ENCODE data around the gene SFXN2.
"Not testable (repeated sequence)": the region's sequence is repeated elsewhere in the genome, so short reads cannot be mapped to it uniquely, and the experiment has no call there.

SFXN2 gene

DNA sequence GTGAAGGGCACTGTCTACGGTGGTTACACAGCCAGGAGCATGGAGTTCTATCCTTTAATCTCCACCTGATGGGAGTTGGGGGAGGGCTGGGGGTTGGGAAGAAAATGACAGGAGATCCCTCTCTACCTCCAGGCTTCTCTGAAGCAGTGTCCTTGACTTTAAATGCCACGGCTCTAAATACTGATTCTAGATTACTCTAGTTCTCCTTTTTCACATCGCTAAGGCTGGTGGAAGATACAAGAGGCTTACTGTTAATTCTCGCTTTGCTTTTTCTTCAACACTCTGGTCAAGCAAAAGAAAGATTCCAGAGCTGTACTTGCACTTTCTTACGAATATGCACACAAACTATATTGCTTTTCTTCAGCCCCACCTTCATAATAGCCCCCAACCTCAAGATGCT is 30.7 kb upstream of the SFXN2 start:
- Histone ChIP-seq H3K27ac (ENCODE audit: low read length) (no peak overlapping the region), H3K9ac (ENCODE audit: low read depth, low read length) (no peak overlapping the region), H3K9me3 (ENCODE audit: insufficient read depth, low read depth, low read length) (no peaks in the 10 kb centered on the region), H3K4me3 (ENCODE audit: low read length) (no peak overlapping the region), H3K4me1 (ENCODE audit: insufficient read depth, low read length) (peaks cover 5% of the 10 kb centered on the region; the same call in 1 of the 2 replicates), H3K36me3 (ENCODE audit: insufficient read depth, low read depth, low read length) (peaks cover 28% of the 10 kb centered on the region), H3K27me3 (ENCODE audit: insufficient read depth, low read length) (no peaks in the 10 kb centered on the region)

DNA sequence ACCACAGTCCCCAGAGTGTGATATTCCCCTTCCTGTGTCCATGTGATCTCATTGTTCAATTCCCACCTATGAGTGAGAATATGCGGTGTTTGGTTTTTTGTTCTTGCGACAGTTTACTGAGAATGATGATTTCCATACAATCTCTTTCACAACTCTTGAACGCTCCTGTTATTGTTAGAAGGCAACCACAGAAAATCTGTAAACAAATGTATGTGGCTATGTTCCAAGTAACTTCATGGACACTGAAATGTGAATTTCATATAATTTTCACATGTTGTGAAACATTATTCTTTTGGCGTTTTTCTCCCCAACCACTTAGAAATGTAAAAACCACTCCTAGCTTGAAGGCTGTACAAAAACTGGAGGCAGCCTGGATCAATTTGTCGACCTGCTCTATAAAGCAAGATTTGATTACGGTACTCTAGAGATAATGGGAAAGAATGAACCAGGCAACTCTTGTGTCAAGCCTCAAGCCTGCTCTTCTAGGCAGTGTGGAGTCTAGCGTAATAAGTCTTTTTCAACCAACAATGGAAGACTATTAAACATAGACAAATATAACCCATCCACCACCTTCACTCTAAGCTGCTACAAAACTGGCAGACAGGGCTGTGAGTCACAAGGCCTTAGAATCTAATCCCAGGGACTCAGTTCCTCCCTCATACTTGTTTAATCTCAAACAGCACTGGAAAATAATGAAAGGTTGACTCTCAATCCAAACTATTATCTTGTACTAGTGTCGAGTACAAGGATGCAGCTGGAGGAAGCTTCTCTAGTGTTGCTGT is 23.0 kb upstream of the SFXN2 start:
- H3K27ac ChIP-seq (ENCODE audit: low read length), result no peak overlapping the region
- H3K9me3 ChIP-seq (ENCODE audit: insufficient read depth, low read depth, low read length), result no peaks in the 10 kb centered on the region

DNA sequence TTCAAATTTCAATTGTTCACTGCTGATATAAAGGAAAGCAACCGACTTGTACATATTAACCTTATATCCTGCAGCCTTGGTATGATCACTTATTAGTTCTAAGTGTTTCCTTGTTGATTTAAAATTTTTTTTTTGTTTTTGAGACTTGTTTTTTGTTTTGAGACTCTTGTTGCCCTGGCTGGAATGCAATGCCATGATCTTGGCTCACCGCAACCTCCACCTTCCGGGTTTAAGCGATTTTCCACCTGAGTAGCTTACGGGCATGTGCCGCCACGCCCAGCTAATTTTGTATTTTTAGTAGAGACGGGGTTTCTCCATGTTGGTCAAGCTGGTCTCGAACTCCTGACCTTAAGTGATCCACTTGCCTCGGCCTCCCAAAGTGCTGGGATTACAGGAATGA is 19.0 kb upstream of the SFXN2 start:
- not testable (repeated sequence) for H3K4me1 ChIP-seq (ENCODE audit: insufficient read depth, low read length); H3K27ac ChIP-seq (ENCODE audit: low read length); H3K27me3 ChIP-seq (ENCODE audit: insufficient read depth, low read length); H3K4me3 ChIP-seq (ENCODE audit: low read length); H3K9ac ChIP-seq (ENCODE audit: low read depth, low read length); H3K9me3 ChIP-seq (ENCODE audit: insufficient read depth, low read depth, low read length)
- H3K36me3 ChIP-seq (ENCODE audit: insufficient read depth, low read depth, low read length), result peaks cover 37% of the 10 kb centered on the region

More for the DNA sequence above, 23.0 kb upstream of the SFXN2 start:
- Histone ChIP-seq H3K27me3 (ENCODE audit: insufficient read depth, low read length) (no peaks in the 10 kb centered on the region), H3K9ac (ENCODE audit: low read depth, low read length) (no peak overlapping the region), H3K4me3 (ENCODE audit: low read length) (no peak overlapping the region), H3K4me1 (ENCODE audit: insufficient read depth, low read length) (no peaks in the 10 kb centered on the region), H3K36me3 (ENCODE audit: insufficient read depth, low read depth, low read length) (peaks cover 8% of the 10 kb centered on the region)

DNA sequence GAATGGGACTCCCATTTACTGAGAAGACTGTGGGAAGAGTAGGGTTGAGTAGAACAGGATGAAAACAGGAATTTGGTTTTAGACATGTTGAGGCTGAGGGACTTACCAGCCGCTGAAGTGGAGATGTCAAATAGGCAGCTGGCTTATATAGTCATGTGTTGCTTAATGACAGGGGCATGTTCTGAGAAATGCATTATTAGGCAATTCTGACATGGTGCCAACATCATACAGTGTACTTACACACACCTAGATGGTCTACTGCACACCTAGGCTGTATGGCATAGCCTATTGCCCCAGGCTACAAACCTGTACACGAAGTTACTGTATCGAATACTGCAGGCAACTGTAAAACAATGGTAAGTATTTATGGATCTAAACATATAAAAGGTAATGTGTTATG is 17.7 kb upstream of the SFXN2 start:
- H3K4me3 ChIP-seq (ENCODE audit: low read length), result no peak overlapping the region
- peaks cover 37% of the 10 kb centered on the region for H3K36me3 ChIP-seq (ENCODE audit: insufficient read depth, low read depth, low read length)
- no peaks in the 10 kb centered on the region for H3K27me3 ChIP-seq (ENCODE audit: insufficient read depth, low read length)
- no peak overlapping the region for H3K27ac ChIP-seq (ENCODE audit: low read length)
- H3K9ac ChIP-seq (ENCODE audit: low read depth, low read length), result no peak overlapping the region
- no peaks in the 10 kb centered on the region for H3K9me3 ChIP-seq (ENCODE audit: insufficient read depth, low read depth, low read length)
- H3K4me1 ChIP-seq (ENCODE audit: insufficient read depth, low read length), result no peaks in the 10 kb centered on the region

DNA sequence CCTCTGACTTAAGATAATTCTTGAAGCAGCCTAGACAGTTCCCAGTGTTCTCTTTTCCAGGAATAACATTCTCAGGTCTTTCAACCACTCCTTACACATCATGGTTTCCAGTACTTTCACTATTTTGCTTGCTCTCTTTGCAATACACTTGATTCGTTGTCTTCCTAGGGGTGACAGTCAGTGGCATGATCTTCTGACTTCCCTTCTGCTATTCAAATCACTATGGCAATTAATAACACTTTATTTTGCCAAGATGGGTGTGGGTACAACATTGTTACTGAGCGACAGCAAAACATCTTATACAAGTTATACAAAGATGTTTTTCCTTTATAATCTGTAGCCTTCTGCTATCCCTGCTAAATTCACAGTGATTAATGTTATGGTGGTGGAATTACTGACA is 15.5 kb upstream of the SFXN2 start:
- Histone ChIP-seq H3K27me3 (ENCODE audit: insufficient read depth, low read length) (no peaks in the 10 kb centered on the region), H3K4me1 (ENCODE audit: insufficient read depth, low read length) (no peaks in the 10 kb centered on the region), H3K36me3 (ENCODE audit: insufficient read depth, low read depth, low read length) (peaks cover 40% of the 10 kb centered on the region), H3K27ac (ENCODE audit: low read length) (no peak overlapping the region), H3K9ac (ENCODE audit: low read depth, low read length) (no peak overlapping the region), H3K9me3 (ENCODE audit: insufficient read depth, low read depth, low read length) (no peaks in the 10 kb centered on the region), H3K4me3 (ENCODE audit: low read length) (no peak overlapping the region)

DNA sequence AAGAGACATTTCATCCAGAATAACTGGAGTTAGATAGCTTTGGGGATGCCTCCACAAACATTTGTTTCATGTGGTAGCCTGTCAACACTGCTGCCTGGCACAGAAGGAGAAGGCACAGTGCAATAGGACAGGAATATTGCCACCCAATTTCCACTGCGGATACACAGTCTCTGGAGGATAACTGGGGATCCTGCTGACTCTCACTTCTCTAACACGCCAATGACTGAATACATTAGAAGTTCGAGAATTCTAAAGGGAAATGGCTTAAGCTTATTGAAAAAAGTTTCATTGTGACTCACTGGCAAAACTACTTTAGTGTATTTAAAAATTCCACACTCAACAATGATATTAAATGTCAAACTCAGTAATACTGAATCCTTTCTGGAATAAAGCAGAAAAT is 13.2 kb upstream of the SFXN2 start:
- H3K27me3 ChIP-seq (ENCODE audit: insufficient read depth, low read length), result no peaks in the 10 kb centered on the region

DNA sequence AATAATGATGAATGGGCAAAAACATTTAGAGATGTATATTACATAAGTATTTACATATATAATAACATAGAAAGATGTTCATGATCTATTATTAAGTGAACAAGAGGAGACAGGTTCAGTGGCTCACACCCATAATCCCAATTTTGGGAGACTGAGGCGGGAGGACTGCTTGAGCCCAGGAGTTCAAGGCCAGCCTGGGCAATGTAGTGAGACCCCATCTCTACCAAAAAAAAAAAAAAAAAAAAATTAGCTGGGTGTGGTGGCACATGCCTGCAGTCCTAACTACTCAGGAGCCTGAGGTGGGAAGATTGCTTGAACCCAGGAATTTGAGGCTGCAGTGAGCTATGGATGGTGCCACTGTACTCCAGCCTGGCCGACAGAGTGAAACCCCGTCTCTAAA is 12.6 kb upstream of the SFXN2 start:
- H3K9me3 ChIP-seq (ENCODE audit: insufficient read depth, low read depth, low read length), result no peaks in the 10 kb centered on the region
- H3K4me1 ChIP-seq (ENCODE audit: insufficient read depth, low read length), result no peaks in the 10 kb centered on the region
- H3K9ac ChIP-seq (ENCODE audit: low read depth, low read length), result no peak overlapping the region
- peaks cover 29% of the 10 kb centered on the region for H3K36me3 ChIP-seq (ENCODE audit: insufficient read depth, low read depth, low read length)
- no peak overlapping the region for H3K27ac ChIP-seq (ENCODE audit: low read length)
- no peak overlapping the region for H3K4me3 ChIP-seq (ENCODE audit: low read length)
- no peaks in the 10 kb centered on the region for H3K27me3 ChIP-seq (ENCODE audit: insufficient read depth, low read length)

More for the DNA sequence above, 13.2 kb upstream of the SFXN2 start:
- Histone ChIP-seq H3K9me3 (ENCODE audit: insufficient read depth, low read depth, low read length) (no peaks in the 10 kb centered on the region), H3K4me3 (ENCODE audit: low read length) (no peak overlapping the region), H3K9ac (ENCODE audit: low read depth, low read length) (no peak overlapping the region), H3K27ac (ENCODE audit: low read length) (no peak overlapping the region), H3K36me3 (ENCODE audit: insufficient read depth, low read depth, low read length) (peaks cover 33% of the 10 kb centered on the region), H3K4me1 (ENCODE audit: insufficient read depth, low read length) (no peaks in the 10 kb centered on the region)

DNA sequence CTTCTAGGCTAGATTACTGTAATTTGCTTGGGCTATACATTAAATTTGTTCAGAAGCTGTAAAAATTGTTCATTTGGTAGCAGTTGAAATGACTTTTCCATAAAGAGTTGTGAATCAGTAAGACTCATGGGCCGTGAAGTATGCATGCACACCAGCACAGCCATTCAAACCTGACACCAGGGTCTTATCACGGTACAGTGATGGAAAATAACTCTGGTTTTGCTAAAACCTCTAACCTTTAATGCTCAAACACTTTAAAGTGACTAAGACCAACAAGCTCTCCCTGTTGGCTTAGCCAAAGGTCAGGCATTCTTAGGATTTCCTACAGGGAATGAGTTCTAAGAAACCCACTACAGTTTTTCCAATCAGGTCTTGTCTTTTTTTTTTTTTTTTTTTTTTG is 11.7 kb upstream of the SFXN2 start:
- H3K9ac ChIP-seq (ENCODE audit: low read depth, low read length), result no peak overlapping the region
- no peak overlapping the region for H3K4me3 ChIP-seq (ENCODE audit: low read length)
- H3K36me3 ChIP-seq (ENCODE audit: insufficient read depth, low read depth, low read length), result peaks cover 21% of the 10 kb centered on the region
- H3K4me1 ChIP-seq (ENCODE audit: insufficient read depth, low read length), result no peaks in the 10 kb centered on the region
- no peaks in the 10 kb centered on the region for H3K27me3 ChIP-seq (ENCODE audit: insufficient read depth, low read length)
- H3K27ac ChIP-seq (ENCODE audit: low read length), result no peak overlapping the region
- H3K9me3 ChIP-seq (ENCODE audit: insufficient read depth, low read depth, low read length), result no peaks in the 10 kb centered on the region

DNA sequence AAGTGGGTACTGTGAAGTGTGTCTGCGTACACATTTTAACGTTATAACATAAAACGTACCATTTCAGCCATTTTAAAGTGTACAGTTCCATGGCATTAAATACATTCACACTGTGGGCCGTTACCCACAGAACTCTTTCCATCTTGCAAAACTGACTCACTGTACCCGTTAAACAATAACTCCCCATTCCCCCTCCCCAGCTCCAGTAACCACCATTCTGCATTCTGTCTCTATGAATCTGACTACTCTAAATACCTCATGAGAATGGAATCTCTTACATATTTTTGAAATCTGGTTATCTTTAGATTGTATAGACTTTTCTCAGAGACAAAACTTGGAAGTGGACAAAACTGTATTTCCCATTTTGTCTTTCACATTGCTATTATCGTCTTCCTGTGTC is 9.5 kb upstream of the SFXN2 start:
- no peak overlapping the region for H3K27ac ChIP-seq (ENCODE audit: low read length)
- H3K9ac ChIP-seq (ENCODE audit: low read depth, low read length), result no peak overlapping the region
- no peaks in the 10 kb centered on the region for H3K27me3 ChIP-seq (ENCODE audit: insufficient read depth, low read length)
- no peak overlapping the region for H3K4me3 ChIP-seq (ENCODE audit: low read length)
- 0 out of 2 replicates have a peak, but pooled peaks cover 3% of the 10 kb centered on the region for H3K36me3 ChIP-seq (ENCODE audit: insufficient read depth, low read depth, low read length)
- no peaks in the 10 kb centered on the region for H3K4me1 ChIP-seq (ENCODE audit: insufficient read depth, low read length)
- no peaks in the 10 kb centered on the region for H3K9me3 ChIP-seq (ENCODE audit: insufficient read depth, low read depth, low read length)

DNA sequence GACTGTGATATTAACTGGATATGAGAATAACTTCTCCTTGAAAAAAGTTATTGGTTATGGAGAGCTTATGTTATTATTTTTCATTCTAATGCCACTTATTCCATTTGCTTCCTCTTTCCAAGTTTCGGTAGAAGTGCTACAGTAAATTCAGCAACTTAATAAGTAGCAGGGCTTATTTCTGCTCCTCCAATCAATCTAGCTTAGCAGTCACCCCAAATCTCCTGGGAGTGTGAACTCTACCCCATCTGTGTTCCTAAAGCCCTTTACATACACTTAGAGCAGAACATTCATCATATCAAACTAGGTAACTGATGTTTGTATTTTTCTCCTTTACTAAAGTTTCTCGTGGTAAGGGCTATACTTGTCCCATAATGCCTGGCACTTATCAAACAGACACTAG is 8.9 kb upstream of the SFXN2 start:
- Histone ChIP-seq H3K9ac (ENCODE audit: low read depth, low read length) (no peak overlapping the region), H3K36me3 (ENCODE audit: insufficient read depth, low read depth, low read length) (0 out of 2 replicates have a peak, but pooled peaks cover 3% of the 10 kb centered on the region), H3K4me3 (ENCODE audit: low read length) (no peak overlapping the region), H3K4me1 (ENCODE audit: insufficient read depth, low read length) (no peaks in the 10 kb centered on the region), H3K27ac (ENCODE audit: low read length) (no peak overlapping the region), H3K9me3 (ENCODE audit: insufficient read depth, low read depth, low read length) (no peaks in the 10 kb centered on the region), H3K27me3 (ENCODE audit: insufficient read depth, low read length) (no peaks in the 10 kb centered on the region)

DNA sequence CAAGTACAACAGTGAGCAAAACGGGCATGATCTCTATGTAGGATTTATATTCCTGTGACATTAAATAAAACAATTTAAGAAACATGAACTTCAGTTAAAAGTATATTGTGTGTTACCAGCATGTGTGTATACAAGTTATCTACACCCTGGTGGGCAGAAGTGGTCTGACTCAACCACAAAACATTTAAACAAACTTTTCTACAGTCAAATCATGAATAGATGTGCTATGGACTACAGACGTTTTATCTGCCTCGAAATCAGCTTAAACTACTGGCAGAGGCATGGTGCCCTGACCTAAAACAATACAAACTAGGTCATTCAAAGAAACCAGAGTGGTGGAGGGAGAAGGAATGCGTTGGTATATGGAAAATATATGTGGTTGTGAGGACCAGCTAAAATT is 3.8 kb upstream of the SFXN2 start:
- H3K9ac ChIP-seq (ENCODE audit: low read depth, low read length), result no peak overlapping the region
- H3K27ac ChIP-seq (ENCODE audit: low read length), result no peak overlapping the region

DNA sequence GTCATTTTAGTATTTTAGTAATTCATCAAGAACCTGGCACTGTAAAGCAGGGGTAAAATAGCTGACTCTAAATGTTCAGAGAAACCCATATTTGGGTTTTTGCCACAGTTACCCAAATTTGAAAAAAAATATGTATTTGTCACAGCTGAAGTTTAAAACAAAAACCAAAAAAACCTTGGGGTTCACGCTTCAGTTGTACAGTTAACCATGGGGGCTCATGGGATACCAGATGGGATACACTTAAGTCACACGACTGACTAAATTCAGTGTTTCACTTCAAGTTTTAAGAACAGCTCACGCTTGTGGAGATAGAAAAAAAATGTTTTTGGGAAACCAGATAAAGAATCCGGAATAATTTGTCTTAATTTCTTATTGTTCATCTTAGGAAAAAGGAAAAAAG is 2.3 kb upstream of the SFXN2 start:
- Histone ChIP-seq H3K9ac (ENCODE audit: low read depth, low read length) (no peak overlapping the region), H3K27ac (ENCODE audit: low read length) (no peak overlapping the region), H3K4me1 (ENCODE audit: insufficient read depth, low read length) (peaks cover 14% of the 10 kb centered on the region; the same call in 1 of the 2 replicates), H3K36me3 (ENCODE audit: insufficient read depth, low read depth, low read length) (0 out of 2 replicates have a peak, but pooled peaks cover 7% of the 10 kb centered on the region), H3K9me3 (ENCODE audit: insufficient read depth, low read depth, low read length) (no peaks in the 10 kb centered on the region), H3K4me3 (ENCODE audit: low read length) (no peak overlapping the region), H3K27me3 (ENCODE audit: insufficient read depth, low read length) (no peaks in the 10 kb centered on the region)

More for the DNA sequence above, 3.8 kb upstream of the SFXN2 start:
- Histone ChIP-seq H3K4me1 (ENCODE audit: insufficient read depth, low read length) (peaks cover 7% of the 10 kb centered on the region; the same call in 1 of the 2 replicates), H3K36me3 (ENCODE audit: insufficient read depth, low read depth, low read length) (no peaks in the 10 kb centered on the region), H3K27me3 (ENCODE audit: insufficient read depth, low read length) (no peaks in the 10 kb centered on the region), H3K4me3 (ENCODE audit: low read length) (no peak overlapping the region), H3K9me3 (ENCODE audit: insufficient read depth, low read depth, low read length) (no peaks in the 10 kb centered on the region)

All from iPS-20b (cell line).